Left ventricle myocardium inferior (tissue), 1 donor: Measurements from ENCODE around the gene PRR4. TPM values are rescaled to one million over a fixed set of nuclear protein-coding genes. Genes with fewer than 3 reads are reported as not detected.

Source experiments
- DNase-seq: peaks from one replicate; pipeline ENCODE4 v3.0.0-alpha.2; 2020
- H3K27ac ChIP-seq: fragments of 200-600 bp; replicated peaks from 2 replicates; pipeline ENCODE4 v1.8.0; 2021
- H3K27me3 ChIP-seq: fragments of 200-600 bp; 2 replicates; pipeline ENCODE4 v1.8.0; 2021; ENCODE audit warnings: low read depth
- H3K36me3 ChIP-seq: fragments of 200-600 bp; 2 replicates; pipeline ENCODE4 v1.8.0; 2021
- H3K4me1 ChIP-seq: fragments of 200-600 bp; 2 replicates; pipeline ENCODE4 v1.8.0; 2021
- H3K4me3 ChIP-seq: fragments of 200-600 bp; 2 replicates; pipeline ENCODE4 v1.8.0; 2021; ENCODE audit warnings: mild to moderate bottlenecking, moderate library complexity
- H3K9me3 ChIP-seq: fragments of 200-600 bp; replicated peaks from 2 replicates; pipeline ENCODE4 v1.8.0; 2021
- CTCF ChIP-seq: fragments of 200-600 bp; IDR thresholded peaks from 2 replicates; pipeline ENCODE4 v1.8.0; 2021; ENCODE audit warnings: antibody characterized with exemption, mild to moderate bottlenecking, borderline replicate concordance
- intact Hi-C: fragments of 100-400 bp; cut with micrococcal nuclease; formaldehyde crosslinking; loops from one replicate; pipeline ENCODE4 v1.11.0; 2022
- total RNA-seq: library from RNA; stranded (reverse); fragmentation: NEBNext Ultra II Directional; extraction: Animal tissue kit (Norgen Biotek cat#: 25700); gene quantifications from one replicate; pipeline ENCODE4 v1.2.1, GENCODE V29; 2021
- donor health status: DM: no; HTN: yes; CAD: no; lungs with severe emphysema.

Gene PRR4
- total RNA-seq, 1 donor from 2014 or later: 1.2 TPM

GRCh38 chr12:10802587-10802986 lies 46.7 kb downstream of the PRR4 start, which contains the start of gene TAS2R7:
Gene TAS2R7 (minus strand): TSS chr12:10802627. CDS start chr12:10802570, 57 bp downstream.
- Histone ChIP-seq H3K4me1 (no peaks in the 10 kb centered on the region), H3K36me3 (no peaks in the 10 kb centered on the region), H3K27ac (no peak within 1 kb of the TSS), H3K4me3 (no peak within 1 kb of the TSS), H3K9me3 (no peaks in the 10 kb centered on the region), H3K27me3 (peaks cover 4% of the 10 kb centered on the region)
- no peak for TF ChIP-seq CTCF
- intact Hi-C loops: no loop called here
- DNase-seq: no peak

- DNase-seq: no peak
- H3K27me3 ChIP-seq: peaks cover 4% of the 10 kb centered on the region
- intact Hi-C loops: no loop called here
Observed at GRCh38 chr12:10801741-10802140, 47.5 kb downstream of the PRR4 start.

More at GRCh38 chr12:10801741-10802140, 47.5 kb downstream of the PRR4 start:
- no peak overlapping the region for H3K4me3 ChIP-seq
- H3K9me3 ChIP-seq: no peaks in the 10 kb centered on the region
- H3K36me3 ChIP-seq: no peaks in the 10 kb centered on the region
- H3K27ac ChIP-seq: no peak overlapping the region
- H3K4me1 ChIP-seq: no peaks in the 10 kb centered on the region
- TF ChIP-seq CTCF: no peak

Other genes starting within 250 kb of the PRR4 start
- gene MAGOHB, start 235.9 kb downstream of the PRR4 start, total RNA-seq: 13.9 TPM
- gene STYK1, start 175.4 kb downstream of the PRR4 start, total RNA-seq: not detected
- gene YBX3, start 126.2 kb downstream of the PRR4 start, total RNA-seq: 903 TPM
- not detected for gene TAS2R7, start 46.8 kb downstream of the PRR4 start, total RNA-seq
- gene TAS2R8, start 42.2 kb downstream of the PRR4 start, total RNA-seq: not detected
- gene TAS2R9, start 39.3 kb downstream of the PRR4 start, total RNA-seq: not detected
- gene TAS2R10, start 23.1 kb downstream of the PRR4 start, total RNA-seq: not detected
- 5.6 TPM for gene PRH1, start 34.8 kb upstream of the PRR4 start, total RNA-seq
- gene TAS2R13, start 60.1 kb upstream of the PRR4 start, total RNA-seq: 0.41 TPM
- not detected for gene PRH2, start 79.8 kb upstream of the PRR4 start, total RNA-seq
- gene TAS2R14, start 89.8 kb upstream of the PRR4 start, total RNA-seq: 0.58 TPM
- gene TAS2R50, start 137.4 kb upstream of the PRR4 start, total RNA-seq: 0.47 TPM
- 0.44 TPM for gene TAS2R20, start 148.8 kb upstream of the PRR4 start, total RNA-seq
- gene TAS2R19, start 173.1 kb upstream of the PRR4 start, total RNA-seq: 0.38 TPM
- 0.88 TPM for gene TAS2R31, start 181.9 kb upstream of the PRR4 start, total RNA-seq
- gene TAS2R46, start 212.8 kb upstream of the PRR4 start, total RNA-seq: 0.30 TPM
- gene TAS2R43, start 242.8 kb upstream of the PRR4 start, total RNA-seq: not detected